NK-92 (cell line): ENCODE results near the gene KCNJ12.

ENCODE experiments used
- DNase-seq: peaks from one replicate; lab custom pipeline; 2025; ENCODE audit not compliant: unreplicated experiment; lab: John Stamatoyannopoulos, UW

Gene KCNJ12

DNA sequence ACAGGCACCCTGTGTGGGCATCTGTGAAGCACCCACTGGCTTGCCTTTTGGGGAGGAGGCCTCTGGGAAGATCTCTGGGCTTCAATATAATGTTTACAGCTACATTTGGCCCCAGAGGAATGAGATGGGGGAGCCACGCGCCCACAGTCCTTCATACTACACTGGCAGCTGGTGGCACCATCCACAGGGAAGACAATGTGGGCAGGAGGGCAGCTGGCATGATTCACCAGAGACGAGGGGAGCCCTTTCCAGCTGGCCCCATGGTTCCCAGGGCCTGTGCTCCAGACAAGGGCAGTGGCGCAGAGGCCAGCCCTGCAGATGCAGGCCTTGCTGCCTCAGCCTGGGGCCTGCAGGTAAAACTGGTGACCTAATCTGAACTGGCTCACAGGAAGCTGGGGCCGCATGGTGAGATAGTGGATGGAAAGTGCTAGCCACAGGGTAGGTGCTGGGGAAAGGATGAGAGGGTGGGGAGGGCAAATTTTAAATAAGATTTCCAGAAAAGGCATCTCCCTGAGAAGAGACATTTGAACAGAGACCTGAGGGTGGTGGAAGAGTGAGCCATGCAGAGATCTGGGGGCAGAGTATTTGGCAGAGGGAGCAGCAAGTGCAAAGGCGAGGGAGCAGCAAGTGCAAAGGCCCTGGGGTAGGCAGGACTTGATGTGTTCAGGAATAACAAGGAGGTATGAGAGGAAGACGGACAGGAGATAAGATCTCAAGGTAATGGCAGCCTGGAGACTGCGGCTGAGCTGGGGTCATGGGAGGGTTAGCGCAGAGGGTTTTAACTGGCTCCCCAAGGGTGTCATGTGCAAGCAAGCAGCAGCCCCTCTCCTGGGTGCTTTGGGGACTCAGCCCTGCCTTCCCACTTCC is 12.1 kb upstream of the KCNJ12 start:
- DNase-seq = no peak

DNA sequence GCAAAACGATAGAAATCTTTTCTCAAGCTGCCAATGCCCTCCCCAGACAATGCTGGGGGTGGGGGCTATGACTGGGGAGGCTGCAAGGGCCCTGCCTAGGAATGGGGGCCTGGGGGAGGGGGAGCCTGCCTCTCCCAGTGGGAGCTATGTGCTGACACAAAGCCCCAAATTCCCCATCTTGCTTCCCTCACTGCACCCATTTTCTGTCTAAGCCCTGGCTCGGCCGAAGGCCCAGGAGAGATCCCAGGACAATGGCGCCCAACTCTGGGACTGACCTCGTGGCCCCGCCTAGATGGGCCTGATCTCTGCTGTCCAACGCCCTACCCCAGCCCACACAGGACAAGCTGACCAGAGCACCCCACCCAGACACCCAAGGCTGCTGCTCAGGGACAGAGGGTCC is 11.1 kb upstream of the KCNJ12 start:
- no peak for DNase-seq

DNA sequence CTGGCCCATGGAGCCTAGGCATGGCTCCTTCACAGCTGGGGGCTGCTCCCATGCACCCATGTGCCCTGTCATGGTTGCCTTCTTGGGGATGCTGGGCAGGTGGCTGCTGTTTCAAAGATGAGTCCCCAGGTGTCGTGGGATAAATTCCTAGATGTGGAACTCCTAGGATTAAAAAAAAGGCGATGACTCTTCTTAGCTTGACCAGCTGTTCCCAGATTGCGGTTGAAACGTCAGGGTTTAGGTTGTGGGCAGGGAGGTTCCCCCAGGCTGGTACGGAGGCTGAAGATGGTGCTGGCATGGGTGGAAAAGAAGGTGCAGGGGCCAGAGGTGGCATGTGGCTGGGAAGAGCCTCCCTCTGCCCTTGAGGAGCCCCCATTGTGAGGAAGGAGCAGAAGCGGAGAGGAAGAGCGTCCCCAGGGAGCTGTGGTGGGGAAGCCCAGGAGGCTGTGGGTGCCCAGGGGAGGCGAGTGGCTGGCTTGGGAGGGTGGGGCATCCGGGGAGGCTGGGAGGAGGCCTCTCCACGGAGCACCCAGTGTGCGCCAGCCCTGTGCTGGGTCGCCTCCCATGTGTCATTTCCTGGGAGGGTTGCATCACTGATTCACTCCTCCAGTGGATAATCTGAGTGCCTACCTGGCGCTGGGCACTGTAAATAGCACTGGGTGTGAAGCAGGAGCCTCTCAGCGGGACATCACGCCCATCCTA is 7.5 kb upstream of the KCNJ12 start:
- no peak for DNase-seq

DNA sequence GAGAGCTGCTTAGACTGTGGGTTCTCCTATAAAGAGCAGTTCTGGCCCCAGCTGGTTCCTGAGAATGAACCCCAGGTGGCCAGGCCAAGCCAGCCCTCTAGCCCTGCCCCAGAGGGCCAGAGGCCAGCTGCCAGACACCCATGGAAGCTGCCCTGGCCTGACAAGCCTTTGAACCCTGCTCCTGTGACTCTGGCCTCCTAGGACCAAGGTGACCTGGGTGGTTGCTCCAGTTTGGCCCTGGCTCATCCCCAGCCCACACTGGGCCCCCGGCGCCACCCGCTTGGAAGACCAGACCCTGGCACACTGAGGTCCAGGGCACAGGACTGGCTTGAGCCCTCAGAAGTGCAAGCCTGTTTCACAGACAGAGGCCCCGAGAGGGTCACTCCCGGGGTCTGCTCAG is 6.8 kb upstream of the KCNJ12 start:
- no peak for DNase-seq

DNA sequence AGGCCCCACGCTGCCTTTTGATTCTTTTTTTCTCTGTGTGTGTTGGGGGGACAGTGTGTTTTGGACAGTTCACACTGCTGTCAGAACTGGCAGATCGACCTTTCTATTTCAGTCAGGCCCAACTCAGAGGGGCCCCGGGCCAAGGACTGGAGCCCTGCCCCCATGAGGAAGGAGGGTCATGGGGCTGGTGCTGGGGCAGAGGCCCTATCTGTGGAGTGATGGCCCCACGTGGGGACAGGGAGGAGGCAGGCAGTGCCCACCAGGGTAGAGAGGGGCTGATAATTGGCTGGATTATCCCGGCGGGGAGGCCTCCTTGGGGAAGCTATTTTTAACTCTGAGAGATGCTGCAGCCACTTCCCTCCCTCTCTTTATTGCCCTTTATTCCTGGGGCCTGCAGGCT is 5.7 kb upstream of the KCNJ12 start:
- no peak for DNase-seq

DNA sequence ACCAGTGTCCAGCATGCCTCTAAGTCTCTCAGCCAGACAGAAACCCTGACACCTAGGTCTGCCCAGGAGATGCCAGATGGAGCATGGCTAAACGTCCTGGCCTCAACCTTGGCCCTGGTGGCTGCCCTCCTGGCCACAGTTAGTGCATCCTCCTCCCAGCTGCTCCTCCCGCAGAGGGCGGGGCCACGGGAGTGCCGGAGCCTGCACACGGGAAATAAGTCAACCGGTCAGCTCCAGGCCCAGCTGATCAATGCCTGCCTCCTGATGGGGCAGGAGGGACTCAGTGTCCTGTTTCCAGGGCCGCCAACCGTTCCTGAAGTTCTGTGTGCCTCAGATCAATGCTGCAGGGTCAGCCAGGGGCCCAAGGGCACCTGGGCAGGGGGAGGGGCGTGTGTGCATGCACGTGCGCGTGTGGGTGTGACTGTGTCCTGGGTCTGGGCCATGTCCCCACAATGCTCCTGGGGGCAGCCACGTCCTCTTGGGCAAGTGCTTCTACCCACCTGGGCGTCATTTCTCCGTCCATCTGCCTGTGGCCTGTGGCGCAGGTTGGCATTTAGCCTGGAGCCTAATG is 4.6 kb upstream of the KCNJ12 start:
- DNase-seq = no peak

DNA sequence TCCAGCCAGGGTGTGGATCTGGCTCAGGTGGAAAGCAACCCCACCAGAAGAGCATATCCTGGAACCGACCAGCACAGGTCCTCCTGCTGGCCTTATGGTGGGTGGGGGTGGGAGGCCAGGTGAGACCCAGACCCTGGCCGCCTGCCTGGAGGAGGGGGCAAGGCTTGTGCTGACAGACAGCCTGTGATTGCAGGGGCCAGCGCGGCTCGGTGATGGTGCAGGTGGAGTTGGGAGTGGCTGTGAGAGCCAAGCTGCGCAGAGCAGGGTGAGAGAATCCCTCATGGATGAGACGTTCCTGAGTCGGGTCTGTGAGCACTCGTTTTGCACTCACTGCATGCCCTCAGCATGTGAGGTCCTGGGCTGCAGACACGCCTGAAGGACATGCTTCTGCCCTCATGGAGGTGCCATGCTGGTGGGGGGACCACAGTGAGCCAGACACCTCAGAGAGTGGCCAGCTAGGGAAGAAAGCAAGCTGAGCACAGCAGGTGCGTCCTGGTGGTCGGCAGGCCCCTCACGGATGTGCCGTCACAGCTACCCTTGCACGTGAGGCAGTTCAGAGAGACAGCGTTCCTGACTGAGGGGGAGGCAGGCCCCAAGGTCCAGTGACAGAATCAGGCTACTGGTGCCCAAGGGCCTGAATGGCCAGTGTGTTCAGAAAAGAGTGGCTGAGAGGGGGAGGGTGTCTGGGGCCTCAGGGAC is 3.8 kb upstream of the KCNJ12 start:
- DNase-seq = no peak

DNA sequence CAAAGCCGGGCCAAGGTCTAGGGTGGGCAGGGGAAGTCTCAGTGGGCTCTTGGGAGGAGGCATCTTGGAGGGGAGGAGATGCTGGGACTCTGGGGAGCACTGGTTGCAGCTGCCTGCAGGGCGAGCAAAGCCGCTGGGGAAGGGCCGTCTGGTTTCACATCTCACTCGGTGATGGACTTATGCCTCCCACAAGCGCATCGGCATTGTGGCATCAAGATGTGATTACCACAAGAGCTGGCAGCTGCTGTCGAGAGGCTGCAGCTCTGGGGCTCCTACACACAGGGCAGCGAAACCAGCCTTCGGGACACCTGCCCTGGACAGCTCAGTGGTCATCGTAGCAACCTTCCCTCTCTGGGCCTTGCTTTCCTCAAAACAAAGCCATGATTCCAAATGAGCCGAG is 3.1 kb upstream of the KCNJ12 start:
- DNase-seq = no peak

DNA sequence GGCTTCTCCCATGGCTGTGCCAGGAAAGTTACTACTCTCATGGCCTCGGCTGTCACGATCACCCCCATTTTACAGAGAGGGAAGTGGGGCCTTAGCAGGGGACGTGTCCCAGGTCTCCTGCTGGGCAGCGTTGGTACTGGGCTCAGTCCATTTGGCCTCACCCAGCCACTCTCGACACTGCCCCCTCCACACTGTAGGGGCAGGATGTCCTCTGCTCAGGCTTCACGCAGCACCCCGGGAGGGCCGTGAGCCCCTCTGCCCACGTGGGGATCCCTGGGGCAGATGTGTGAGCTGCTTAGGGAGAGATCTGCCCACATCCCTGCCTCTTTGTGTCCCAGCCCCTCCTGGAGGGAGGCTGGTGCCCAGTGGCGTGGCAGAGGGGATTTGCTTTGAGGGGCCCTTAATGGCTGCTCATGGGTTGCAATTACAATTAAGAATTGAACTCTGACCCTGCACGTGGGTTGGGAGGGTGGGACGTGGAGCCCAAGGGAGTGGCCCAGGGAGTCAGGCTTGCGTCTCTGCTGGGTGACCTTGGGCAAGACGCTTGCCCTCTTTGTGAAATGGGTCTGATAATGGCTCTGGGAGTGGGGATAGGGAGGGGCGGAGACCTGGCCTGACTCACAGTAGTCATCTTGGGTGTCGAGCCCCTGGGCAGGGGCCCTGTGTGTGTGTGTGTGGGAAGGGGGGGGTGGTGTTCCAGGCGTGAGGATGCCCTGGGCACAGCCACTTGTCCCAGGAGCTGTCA is 2.3 kb upstream of the KCNJ12 start:
- no peak for DNase-seq

DNA sequence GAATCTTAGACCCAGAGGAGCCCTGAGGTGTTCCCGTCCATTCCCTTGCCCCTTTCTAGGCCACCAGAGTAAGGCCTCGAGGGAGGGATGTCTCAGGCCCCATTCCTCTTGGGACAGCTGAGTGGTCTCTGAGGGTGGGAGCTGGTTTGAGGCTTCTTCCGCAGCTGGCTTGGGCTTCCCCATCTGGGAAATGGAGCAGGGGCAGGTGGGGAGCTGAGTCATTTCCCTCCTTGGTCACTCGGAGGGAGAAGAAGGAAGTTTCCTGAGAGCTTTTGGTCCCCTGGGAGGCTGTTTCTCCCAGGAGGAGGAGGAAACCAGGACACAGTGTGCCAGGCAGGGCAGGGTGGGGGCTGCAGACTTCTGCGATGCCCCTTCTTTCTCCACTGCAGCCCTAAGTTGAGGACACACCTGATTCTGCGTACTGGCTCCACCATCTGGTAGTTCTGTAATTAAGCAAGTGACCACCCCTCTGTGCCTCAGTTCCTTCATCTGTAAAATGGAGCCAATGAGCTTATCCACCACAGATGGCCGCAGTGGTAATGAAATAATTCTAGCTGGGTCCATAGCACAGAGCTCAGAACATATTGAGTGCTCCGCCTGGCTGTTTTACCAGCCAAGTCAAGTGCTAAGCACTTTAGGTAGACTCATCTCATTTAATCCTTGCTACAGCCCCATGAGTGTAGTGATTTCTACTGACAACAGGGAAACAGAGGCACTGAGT is 1.6 kb upstream of the KCNJ12 start:
- no peak for DNase-seq

DNA sequence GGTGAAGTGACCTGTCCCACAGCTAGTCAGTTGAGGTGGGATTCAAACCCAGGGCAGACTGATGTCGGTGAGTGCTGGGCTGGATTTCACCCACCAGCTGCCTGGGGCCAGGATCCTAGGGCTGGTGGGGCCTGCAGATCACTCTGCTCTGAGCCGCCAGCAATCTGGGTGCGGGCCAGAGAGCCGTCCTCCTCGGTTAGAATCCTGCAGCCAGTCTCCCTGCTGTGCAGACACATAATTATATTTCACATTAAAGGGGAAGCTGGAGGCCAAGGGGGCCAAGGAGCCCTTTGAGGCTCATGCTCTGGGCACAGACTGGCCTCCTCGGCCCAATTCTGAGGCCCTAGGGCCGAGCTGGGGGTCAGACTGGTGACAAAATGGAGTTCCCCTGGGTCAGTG is 996 bp upstream of the KCNJ12 start:
- no peak for DNase-seq

DNA sequence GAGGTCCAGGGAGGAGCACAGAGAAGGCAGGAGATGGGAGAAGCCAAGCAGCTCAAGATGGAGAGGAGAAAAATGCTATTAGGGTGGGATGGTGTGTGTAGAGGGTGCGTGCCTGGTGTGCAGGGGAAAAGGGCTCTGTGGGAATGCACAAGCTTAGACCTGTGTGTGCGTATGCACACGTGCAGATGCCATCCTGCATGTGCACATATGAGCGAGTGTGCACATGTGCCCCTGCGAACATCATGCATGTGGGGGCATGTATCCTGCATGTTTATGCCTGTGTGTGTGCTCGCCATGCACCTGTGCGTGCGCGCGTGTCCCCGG is 438 bp upstream of the KCNJ12 start:
- no peak for DNase-seq

DNA sequence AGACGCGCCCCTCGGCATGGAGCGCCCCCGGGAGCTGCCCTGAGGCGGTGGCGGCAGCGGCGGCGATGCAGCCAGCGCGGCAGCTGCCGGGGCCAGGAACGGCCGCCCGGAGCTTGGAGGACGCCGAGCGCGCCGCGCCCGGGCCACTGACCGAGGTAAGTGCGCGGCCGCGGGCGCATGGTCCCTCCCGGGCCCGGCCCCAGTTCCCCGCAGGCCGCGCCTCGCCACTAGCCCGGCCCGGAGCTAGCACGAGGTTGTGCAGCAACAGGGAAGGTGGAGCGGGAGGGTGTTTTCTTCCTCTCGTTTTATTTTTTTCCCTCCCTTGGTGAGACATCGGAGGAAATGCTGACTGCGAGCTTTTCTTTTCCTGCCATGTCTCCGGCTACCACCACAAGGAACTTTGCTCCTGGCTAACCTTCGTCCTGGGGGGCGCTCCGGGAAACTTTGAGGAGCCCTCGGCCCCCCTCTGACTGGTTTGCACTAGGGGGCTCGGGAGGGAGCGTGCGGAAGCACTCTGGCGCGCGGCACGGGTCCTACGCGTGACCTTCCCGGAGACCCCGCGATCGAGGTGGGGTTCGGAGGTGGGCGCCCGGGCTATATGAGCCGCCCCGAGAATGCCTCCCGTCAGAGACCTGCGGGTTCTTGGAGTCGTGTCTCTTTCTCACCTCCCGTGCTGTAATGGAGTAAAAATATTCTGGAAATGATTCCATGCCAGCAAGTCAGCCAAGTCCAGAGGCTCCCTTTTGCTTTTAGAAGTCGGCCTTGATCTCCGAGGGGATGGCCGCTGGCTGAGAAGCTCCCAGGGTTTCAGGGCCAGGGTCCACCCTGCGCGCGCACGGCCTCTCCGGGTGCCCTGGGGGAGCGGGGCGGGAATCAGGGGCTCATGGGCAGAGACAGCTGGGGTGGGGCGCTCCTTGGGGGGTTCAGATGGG is 868 bp downstream of the KCNJ12 start:
- DNase-seq = no peak

DNA sequence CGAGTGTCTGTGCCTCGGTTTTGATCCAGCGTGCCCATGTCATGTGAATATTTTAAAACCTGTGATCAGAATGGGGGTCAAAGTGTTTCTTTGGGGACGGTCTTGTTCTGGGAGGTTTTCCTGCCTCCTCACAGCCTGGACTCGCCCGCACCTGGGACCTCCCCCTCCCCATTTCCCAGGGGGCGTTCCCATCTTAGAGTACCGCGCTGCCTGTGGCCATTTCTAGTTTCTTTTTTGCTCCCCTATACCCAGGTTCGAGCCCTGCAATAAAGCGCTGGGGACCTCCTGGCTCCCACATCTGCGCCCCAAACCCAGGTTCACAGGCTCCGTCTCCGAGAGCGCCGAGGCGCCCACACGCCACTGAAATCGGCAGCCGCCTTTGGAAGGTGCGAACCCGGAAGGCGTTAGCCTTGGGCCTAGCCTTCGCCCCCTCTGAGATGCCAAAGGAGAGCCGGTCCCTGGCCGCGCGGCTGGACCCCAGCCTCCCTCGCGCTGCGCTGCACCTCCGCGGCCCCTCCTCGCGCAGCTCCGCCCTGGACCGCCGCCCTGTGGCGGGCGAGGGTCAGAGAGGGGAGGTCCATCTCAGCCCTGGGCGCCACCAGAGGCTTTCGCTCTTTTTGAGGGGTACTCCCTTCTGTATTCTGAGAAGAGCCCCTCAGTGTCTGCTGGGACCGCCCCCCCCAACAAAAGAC is 1.7 kb downstream of the KCNJ12 start:
- DNase-seq = no peak

DNA sequence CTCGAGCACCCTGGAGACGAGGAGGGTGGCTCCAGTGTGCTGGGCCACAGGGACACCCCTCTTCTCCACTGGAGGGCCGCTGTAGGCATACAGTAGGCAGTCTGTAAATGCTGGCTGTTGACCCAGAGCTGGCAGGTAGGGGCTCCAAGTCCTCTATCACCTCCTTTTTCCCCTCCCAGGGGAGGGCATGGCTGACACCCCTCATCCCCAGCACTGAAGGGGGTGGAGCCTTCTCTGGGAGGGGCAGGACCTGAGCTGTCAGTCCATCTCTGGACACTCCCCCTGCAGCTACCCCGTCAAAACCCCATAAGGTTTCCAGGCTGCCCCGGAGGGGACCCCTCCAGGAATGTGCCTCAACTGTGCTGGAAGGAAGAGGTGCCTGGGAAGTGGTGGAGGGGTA is 2.4 kb downstream of the KCNJ12 start:
- no peak for DNase-seq

DNA sequence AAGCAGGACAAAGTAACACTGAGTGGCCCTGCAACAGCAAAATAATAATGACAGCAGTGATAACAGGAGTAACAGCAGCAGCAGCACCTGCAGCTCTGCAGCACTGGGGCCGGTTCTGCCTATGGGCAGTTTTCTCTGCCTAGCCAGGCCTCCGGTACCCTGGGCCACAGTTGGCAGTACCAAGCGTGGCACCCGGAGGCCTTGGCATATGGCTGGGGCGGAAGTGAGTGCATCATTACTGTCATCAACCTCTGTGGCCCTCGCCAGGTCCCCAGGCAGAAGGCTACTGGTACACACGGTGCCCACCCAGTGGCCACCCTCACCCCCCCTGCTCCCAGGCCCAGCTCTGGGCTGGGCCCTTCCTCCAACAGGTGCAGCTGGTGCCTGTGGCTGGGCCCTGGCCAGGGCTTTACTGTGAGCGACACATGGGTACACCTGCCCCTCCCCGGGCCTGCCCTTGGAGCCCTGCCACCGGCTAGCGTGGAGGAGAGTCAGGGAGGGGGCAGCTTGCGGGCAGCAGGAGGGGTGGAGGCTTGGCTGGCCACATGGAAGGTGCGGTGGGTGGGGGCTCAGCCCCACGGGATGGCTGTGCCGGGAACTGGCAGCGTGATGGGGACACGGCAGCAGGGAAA is 3.0 kb downstream of the KCNJ12 start:
- no peak for DNase-seq

DNA sequence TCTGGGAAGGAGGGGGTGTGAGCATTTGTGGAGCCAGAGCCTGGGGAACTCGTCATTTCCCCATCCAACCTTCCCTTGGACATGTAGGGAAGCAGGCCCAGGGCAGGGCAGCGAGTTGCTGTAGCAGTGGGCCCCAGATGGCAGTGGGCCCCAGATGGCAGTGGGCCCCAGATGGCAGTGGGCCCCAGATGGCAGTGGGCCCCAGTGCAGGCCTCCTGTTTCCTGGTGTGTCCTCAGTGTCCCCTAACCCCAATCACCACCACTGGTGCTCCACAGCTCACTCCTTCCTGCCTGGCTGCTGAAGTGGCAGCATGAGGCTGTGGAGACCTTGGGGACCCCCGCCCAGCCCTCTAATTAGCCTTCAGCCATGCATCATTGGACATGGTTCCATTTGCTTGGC is 4.5 kb downstream of the KCNJ12 start:
- DNase-seq = no peak

DNA sequence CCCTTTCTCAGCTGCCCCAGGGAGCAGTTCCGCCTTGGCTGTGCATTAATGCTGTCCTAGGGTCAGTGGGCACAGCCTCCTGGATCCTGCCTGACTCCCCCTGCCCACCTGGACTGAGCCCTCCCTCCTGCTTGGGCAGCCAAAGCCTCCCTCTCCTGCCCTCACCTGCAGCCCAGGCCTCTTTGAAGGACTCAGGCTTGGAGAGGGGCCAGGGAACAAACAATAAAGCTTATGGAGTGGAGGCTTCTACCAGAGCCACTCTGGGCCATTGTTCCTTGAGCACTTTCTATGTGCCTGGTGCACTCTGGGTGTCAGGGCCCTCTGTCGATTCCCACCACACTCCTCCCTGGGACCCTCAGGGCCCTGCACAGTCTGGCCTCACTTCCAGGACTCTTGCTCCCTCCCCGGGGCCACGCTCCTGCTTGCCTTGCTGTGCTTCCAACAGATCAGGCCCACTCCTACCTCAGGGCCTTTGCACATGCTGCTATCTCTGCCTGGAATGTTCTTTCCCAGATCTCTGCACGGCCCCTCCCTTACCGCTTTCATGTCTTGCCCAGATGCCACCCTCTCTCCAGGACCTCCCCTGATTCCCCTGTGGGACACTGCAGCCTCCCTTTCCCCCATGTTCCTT is 5.0 kb downstream of the KCNJ12 start:
- no peak for DNase-seq
